Erythroblast (primary cell): Measurements from ENCODE around the gene ERN2.
"Not testable (repeated sequence)": the region's sequence is repeated elsewhere in the genome, so short reads cannot be mapped to it uniquely, and the experiment has no call there.

ENCODE experiments used
- GATA1 ChIP-seq: IDR thresholded peaks from 2 replicates; pipeline ENCODE4 v1.6.1; 2011; ENCODE audit warnings: low read depth, mild to moderate bottlenecking, control low read depth, low read length, moderate library complexity
- POLR2A ChIP-seq: IDR thresholded peaks from 2 replicates; pipeline ENCODE4 v1.6.1; 2011; ENCODE audit warnings: mild to moderate bottlenecking, low read length

DNA sequence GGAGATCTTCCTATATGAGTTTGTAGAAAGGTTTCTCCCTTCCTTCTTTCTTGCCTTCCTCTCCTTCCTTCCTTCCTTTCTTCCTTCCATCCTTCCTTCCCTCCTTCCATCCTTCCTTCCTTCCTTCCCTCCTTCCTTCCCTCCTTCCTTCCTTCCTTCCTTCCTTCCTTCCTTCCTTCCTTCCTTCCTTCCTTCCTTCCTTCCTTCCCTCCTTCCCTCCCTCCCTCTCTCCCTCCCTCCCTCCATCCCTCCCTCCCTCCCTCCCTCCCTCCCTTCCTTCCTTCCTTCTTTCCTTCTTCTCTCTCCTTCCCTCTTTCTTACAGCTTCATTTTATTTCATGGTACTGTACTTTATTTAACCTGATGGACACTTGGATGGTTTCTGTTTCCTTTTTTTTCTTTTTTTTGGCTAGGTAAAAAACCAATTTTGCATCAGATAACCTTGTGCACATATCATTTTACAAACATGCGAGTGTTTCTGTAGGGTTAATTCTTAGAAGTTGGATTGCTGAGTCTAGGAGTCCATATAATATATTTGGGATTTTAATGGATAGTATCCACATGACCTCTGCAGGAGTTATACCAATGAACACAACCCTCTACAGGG is 24.5 kb upstream of the ERN2 start:
- not testable (repeated sequence) for TF ChIP-seq POLR2A, GATA1
